Endothelial cell (in vitro differentiated cells): ENCODE data around the gene AUTS2. TPM values are rescaled to one million over a fixed set of nuclear protein-coding genes. Genes with fewer than 3 reads are reported as not detected.

Source experiments
- DNase-seq: peaks from one replicate; pipeline ENCODE4 v3.0.0; 2021; ENCODE audit warnings: low spot score
- H3K27ac Mint-ChIP-seq: one replicate; pipeline ENCODE4 v1.8.0; 2021; ENCODE audit warnings: mixed read lengths, inconsistent platforms; ENCODE audit not compliant: unreplicated experiment
- H3K27me3 Mint-ChIP-seq: one replicate; pipeline ENCODE4 v1.8.0; 2021; ENCODE audit warnings: mild to moderate bottlenecking, moderate library complexity, mixed read lengths, inconsistent platforms; ENCODE audit not compliant: unreplicated experiment
- H3K36me3 Mint-ChIP-seq: one replicate; pipeline ENCODE4 v1.8.0; 2021; ENCODE audit warnings: mild to moderate bottlenecking, low read depth, mixed read lengths, inconsistent platforms; ENCODE audit not compliant: unreplicated experiment
- H3K4me1 Mint-ChIP-seq: one replicate; pipeline ENCODE4 v1.8.0; 2021; ENCODE audit warnings: mild to moderate bottlenecking, mixed read lengths, inconsistent platforms; ENCODE audit not compliant: unreplicated experiment
- H3K4me3 Mint-ChIP-seq: one replicate; pipeline ENCODE4 v1.8.0; 2021; ENCODE audit warnings: mild to moderate bottlenecking, mixed read lengths, inconsistent platforms; ENCODE audit not compliant: unreplicated experiment
- H3K9me3 Mint-ChIP-seq: one replicate; pipeline ENCODE4 v1.8.0; 2021; ENCODE audit warnings: mixed read lengths, inconsistent platforms; ENCODE audit not compliant: unreplicated experiment
- CTCF ChIP-seq: fragments of 200-600 bp; sonication (generic); IDR thresholded peaks from one replicate; pipeline ENCODE4 v1.5.0; 2021; ENCODE audit warnings: antibody characterized with exemption; ENCODE audit not compliant: unreplicated experiment
- total RNA-seq: library from RNA; stranded (reverse); fragmentation: NEBNext Ultra II Directional; extraction: Animal tissue kit (Norgen Biotek cat#: 25700); gene quantifications from one replicate; pipeline ENCODE4 v1.2.1, GENCODE V29; 2021; ENCODE audit not compliant: unreplicated experiment

The AUTS2 gene
- total RNA-seq, 1 donor from 2014 or later = 103 TPM

GRCh38 chr7:70143075-70144044 is 545.1 kb downstream of the AUTS2 start:
- peaks cover 2% of the 10 kb centered on the region for H3K27me3 Mint-ChIP-seq
- no peak overlapping the region for H3K27ac Mint-ChIP-seq
- no peak overlapping the region for H3K4me3 Mint-ChIP-seq

GRCh38 chr7:70148997-70149396 is 550.7 kb downstream of the AUTS2 start:
- no peaks in the 10 kb centered on the region for H3K27me3 Mint-ChIP-seq

More at GRCh38 chr7:70143075-70144044, 545.1 kb downstream of the AUTS2 start:
- no peak for DNase-seq
- no peaks in the 10 kb centered on the region for H3K9me3 Mint-ChIP-seq
- no peak for TF ChIP-seq CTCF
- no peaks in the 10 kb centered on the region for H3K36me3 Mint-ChIP-seq
- peaks cover 4% of the 10 kb centered on the region for H3K4me1 Mint-ChIP-seq

GRCh38 chr7:70152313-70152712 is 554.0 kb downstream of the AUTS2 start:
- Mint-ChIP-seq H3K27ac (no peak overlapping the region), H3K9me3 (no peaks in the 10 kb centered on the region), H3K36me3 (peaks cover 5% of the 10 kb centered on the region), H3K4me1 (peaks cover 17% of the 10 kb centered on the region), H3K27me3 (no peaks in the 10 kb centered on the region), H3K4me3 (no peak overlapping the region)
- TF ChIP-seq CTCF = no peak
- DNase-seq = no peak

More at GRCh38 chr7:70148997-70149396, 550.7 kb downstream of the AUTS2 start:
- H3K36me3 Mint-ChIP-seq = peaks cover 5% of the 10 kb centered on the region
- no peaks in the 10 kb centered on the region for H3K9me3 Mint-ChIP-seq
- H3K4me1 Mint-ChIP-seq = peaks cover 11% of the 10 kb centered on the region
- H3K4me3 Mint-ChIP-seq = no peak overlapping the region
- no peak for TF ChIP-seq CTCF
- H3K27ac Mint-ChIP-seq = no peak overlapping the region
- no peak for DNase-seq

- DNase-seq = no peak
- Mint-ChIP-seq H3K36me3 (peaks cover 5% of the 10 kb centered on the region), H3K4me3 (no peak overlapping the region), H3K27ac (no peak overlapping the region), H3K27me3 (no peaks in the 10 kb centered on the region), H3K4me1 (peaks cover 17% of the 10 kb centered on the region), H3K9me3 (no peaks in the 10 kb centered on the region)
- TF ChIP-seq CTCF = no peak
These were observed 555.7 kb downstream of the AUTS2 start for GRCh38 chr7:70153933-70154332.

GRCh38 chr7:70154521-70155180 is 556.4 kb downstream of the AUTS2 start:
- H3K36me3 Mint-ChIP-seq = peaks cover 5% of the 10 kb centered on the region
- no peak overlapping the region for H3K27ac Mint-ChIP-seq
- no peak overlapping the region for H3K4me3 Mint-ChIP-seq
- TF ChIP-seq CTCF = no peak
- H3K4me1 Mint-ChIP-seq = peaks cover 17% of the 10 kb centered on the region
- H3K27me3 Mint-ChIP-seq = no peaks in the 10 kb centered on the region
- H3K9me3 Mint-ChIP-seq = no peaks in the 10 kb centered on the region
- DNase-seq = no peak
